Measurements from ENCODE around the gene ALPI.

ALPI gene

GRCh38 chr2:232498452-232498851 is 42.5 kb downstream of the ALPI start:
- no peak overlapping the region for H3K4me3 ChIP-seq (ENCODE audit: control insufficient read depth, low read depth, low read length)
- TF ChIP-seq CTCF (conservative IDR thresholded peaks at IDR 0.05; ENCODE audit: control insufficient read depth, insufficient read depth, low read depth, low read length) = no peak
- no peak for DNase-seq (ENCODE audit: low read depth)

GRCh38 chr2:232501331-232501771 is 45.4 kb downstream of the ALPI start:
- TF ChIP-seq CTCF (conservative IDR thresholded peaks at IDR 0.05; ENCODE audit: control insufficient read depth, insufficient read depth, low read depth, low read length) = no peak
- DNase-seq (ENCODE audit: low read depth) = no peak
- no peak overlapping the region for H3K4me3 ChIP-seq (ENCODE audit: control insufficient read depth, low read depth, low read length)

GRCh38 chr2:232501794-232502390 is 45.9 kb downstream of the ALPI start:
- H3K4me3 ChIP-seq (ENCODE audit: control insufficient read depth, low read depth, low read length) = no peak overlapping the region
- no peak for TF ChIP-seq CTCF (conservative IDR thresholded peaks at IDR 0.05; ENCODE audit: control insufficient read depth, insufficient read depth, low read depth, low read length)
- DNase-seq (ENCODE audit: low read depth) = no peak

GRCh38 chr2:232502511-232502910 is 46.6 kb downstream of the ALPI start:
- no peak overlapping the region for H3K4me3 ChIP-seq (ENCODE audit: control insufficient read depth, low read depth, low read length)
- DNase-seq (ENCODE audit: low read depth) = peak; percentile 2
- no peak for TF ChIP-seq CTCF (conservative IDR thresholded peaks at IDR 0.05; ENCODE audit: control insufficient read depth, insufficient read depth, low read depth, low read length)

- DNase-seq (ENCODE audit: low read depth) = peak; percentile 42
- TF ChIP-seq CTCF (conservative IDR thresholded peaks at IDR 0.05; ENCODE audit: control insufficient read depth, insufficient read depth, low read depth, low read length) = no peak
- no peak overlapping the region for H3K4me3 ChIP-seq (ENCODE audit: control insufficient read depth, low read depth, low read length)
Observed at GRCh38 chr2:232502911-232503808, 47.2 kb downstream of the ALPI start.

GRCh38 chr2:232503809-232504323 is 47.9 kb downstream of the ALPI start:
- H3K4me3 ChIP-seq (ENCODE audit: control insufficient read depth, low read depth, low read length) = no peak overlapping the region
- no peak for DNase-seq (ENCODE audit: low read depth)
- no peak for TF ChIP-seq CTCF (conservative IDR thresholded peaks at IDR 0.05; ENCODE audit: control insufficient read depth, insufficient read depth, low read depth, low read length)

Data from fibroblast of mammary gland (primary cell).